HG03175 (cell line): Measurements from ENCODE around the gene PNLIP.

ENCODE experiments used
- ATAC-seq: cut with Tn5 transposase; IDR thresholded peaks from one replicate; pipeline ENCODE4 v1.9.1; 2021; ENCODE audit warnings: mild to moderate bottlenecking, moderate library complexity; ENCODE audit not compliant: unreplicated experiment

PNLIP gene

GRCh38 chr10:116545756-116546155 lies at the start of gene PNLIP:
PNLIP (plus strand) TSS chr10:116545931; CDS start chr10:116546093, 162 bp downstream.
- no peak for ATAC-seq

GRCh38 chr10:116504786-116505185 lies 40.9 kb upstream of the PNLIP start:
- ATAC-seq, result no peak

GRCh38 chr10:116510565-116510964 lies 35.2 kb upstream of the PNLIP start:
- no peak for ATAC-seq

GRCh38 chr10:116511365-116511764 lies 34.4 kb upstream of the PNLIP start:
- no peak for ATAC-seq

GRCh38 chr10:116521424-116522290 lies 24.1 kb upstream of the PNLIP start:
- peak; percentile 72 for ATAC-seq

- no peak for ATAC-seq
Observed at GRCh38 chr10:116522803-116523381, 22.8 kb upstream of the PNLIP start.

- ATAC-seq, result no peak
Observed at GRCh38 chr10:116524736-116525135, 21.0 kb upstream of the PNLIP start.

GRCh38 chr10:116526219-116526618 lies 19.5 kb upstream of the PNLIP start:
- no peak for ATAC-seq

- no peak for ATAC-seq
Observed at GRCh38 chr10:116536810-116537209, 8.9 kb upstream of the PNLIP start.

- no peak for ATAC-seq
Observed at GRCh38 chr10:116538456-116538855, 7.3 kb upstream of the PNLIP start.

- ATAC-seq, result no peak
Observed at GRCh38 chr10:116538992-116539391, 6.7 kb upstream of the PNLIP start.

GRCh38 chr10:116540814-116541213 lies 4.9 kb upstream of the PNLIP start:
- ATAC-seq, result no peak

- ATAC-seq, result no peak
Observed at GRCh38 chr10:116542007-116542677, 3.6 kb upstream of the PNLIP start.

- no peak for ATAC-seq
Observed at GRCh38 chr10:116545122-116545521, 609 bp upstream of the PNLIP start.

- no peak for ATAC-seq
Observed at GRCh38 chr10:116548301-116548700, 2.6 kb downstream of the PNLIP start.

- no peak for ATAC-seq
Observed at GRCh38 chr10:116553378-116553980, 7.7 kb downstream of the PNLIP start.

- ATAC-seq, result no peak
Observed at GRCh38 chr10:116554628-116555027, 8.9 kb downstream of the PNLIP start.

GRCh38 chr10:116555880-116556279 lies 10.1 kb downstream of the PNLIP start:
- ATAC-seq, result no peak

GRCh38 chr10:116557305-116557880 lies 11.7 kb downstream of the PNLIP start:
- no peak for ATAC-seq

GRCh38 chr10:116565534-116565933 lies 19.8 kb downstream of the PNLIP start:
- ATAC-seq, result no peak

GRCh38 chr10:116566932-116567331 lies 21.2 kb downstream of the PNLIP start:
- ATAC-seq, result no peak
